ENCODE results near the gene FSCB. TPM values are rescaled to one million over a fixed set of nuclear protein-coding genes. Genes with fewer than 3 reads are reported as not detected.

FSCB gene, protein sequence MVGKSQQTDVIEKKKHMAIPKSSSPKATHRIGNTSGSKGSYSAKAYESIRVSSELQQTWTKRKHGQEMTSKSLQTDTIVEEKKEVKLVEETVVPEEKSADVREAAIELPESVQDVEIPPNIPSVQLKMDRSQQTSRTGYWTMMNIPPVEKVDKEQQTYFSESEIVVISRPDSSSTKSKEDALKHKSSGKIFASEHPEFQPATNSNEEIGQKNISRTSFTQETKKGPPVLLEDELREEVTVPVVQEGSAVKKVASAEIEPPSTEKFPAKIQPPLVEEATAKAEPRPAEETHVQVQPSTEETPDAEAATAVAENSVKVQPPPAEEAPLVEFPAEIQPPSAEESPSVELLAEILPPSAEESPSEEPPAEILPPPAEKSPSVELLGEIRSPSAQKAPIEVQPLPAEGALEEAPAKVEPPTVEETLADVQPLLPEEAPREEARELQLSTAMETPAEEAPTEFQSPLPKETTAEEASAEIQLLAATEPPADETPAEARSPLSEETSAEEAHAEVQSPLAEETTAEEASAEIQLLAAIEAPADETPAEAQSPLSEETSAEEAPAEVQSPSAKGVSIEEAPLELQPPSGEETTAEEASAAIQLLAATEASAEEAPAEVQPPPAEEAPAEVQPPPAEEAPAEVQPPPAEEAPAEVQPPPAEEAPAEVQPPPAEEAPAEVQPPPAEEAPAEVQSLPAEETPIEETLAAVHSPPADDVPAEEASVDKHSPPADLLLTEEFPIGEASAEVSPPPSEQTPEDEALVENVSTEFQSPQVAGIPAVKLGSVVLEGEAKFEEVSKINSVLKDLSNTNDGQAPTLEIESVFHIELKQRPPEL
- total RNA-seq (2022), result not detected in 2 replicates
- Bru-seq, nascent RNA, result not detected
- BruChase-seq, experiment 1, labeled RNA remaining after a 6-hour chase, result not detected
- BruChase-seq, experiment 2, labeled RNA remaining after a 2-hour chase, result not detected
- long read RNA-seq, result 0 reads

DNA sequence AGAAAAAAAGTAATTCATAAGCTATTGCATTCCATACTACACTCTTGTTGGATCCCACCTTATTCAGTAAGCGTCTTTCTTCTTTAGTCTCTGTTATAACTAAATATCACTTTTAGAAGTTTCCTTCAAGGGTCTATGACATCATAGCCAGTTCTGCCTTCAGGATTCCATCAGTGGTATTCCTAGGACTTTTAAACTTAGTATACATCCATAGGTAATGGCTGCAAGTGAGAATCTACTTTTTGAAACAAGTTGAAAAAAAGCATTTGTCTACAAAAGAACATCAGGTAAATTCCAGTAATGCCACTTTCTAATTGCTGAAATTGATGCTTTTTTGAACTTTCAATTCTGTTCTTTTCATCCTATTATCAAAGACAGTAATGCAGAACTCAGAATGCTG lies at the start of gene FSCB:
FSCB (minus strand) TSS at position 101 of the 400 bp plus-strand sequence. CDS start 296 bp downstream, outside the sequence.
- intact Hi-C loops (cut with micrococcal nuclease), result no loop called here
- H3K9me3 Mint-ChIP-seq (ENCODE audit: unreplicated experiment), result no peaks in the 10 kb centered on the region
- POLR2A ChIA-PET, result no interaction called here
- no peaks in the 10 kb centered on the region for H3K36me3 Mint-ChIP-seq (ENCODE audit: insufficient read depth, unreplicated experiment)
- no peak within 1 kb of the TSS for H3K4me3 Mint-ChIP-seq (ENCODE audit: unreplicated experiment)
- H3K27me3 Mint-ChIP-seq (ENCODE audit: insufficient read depth, unreplicated experiment), result no peaks in the 10 kb centered on the region
- CTCF ChIA-PET, result interaction anchor here (0.6 kb wide), 1 partner anchor 70 kb away, joined by 3 read pairs; no protein-coding TSS in a partner anchor
- H3K27ac Mint-ChIP-seq (ENCODE audit: low read depth, unreplicated experiment), result no peak within 1 kb of the TSS
- TF ChIP-seq, protein P1, sequence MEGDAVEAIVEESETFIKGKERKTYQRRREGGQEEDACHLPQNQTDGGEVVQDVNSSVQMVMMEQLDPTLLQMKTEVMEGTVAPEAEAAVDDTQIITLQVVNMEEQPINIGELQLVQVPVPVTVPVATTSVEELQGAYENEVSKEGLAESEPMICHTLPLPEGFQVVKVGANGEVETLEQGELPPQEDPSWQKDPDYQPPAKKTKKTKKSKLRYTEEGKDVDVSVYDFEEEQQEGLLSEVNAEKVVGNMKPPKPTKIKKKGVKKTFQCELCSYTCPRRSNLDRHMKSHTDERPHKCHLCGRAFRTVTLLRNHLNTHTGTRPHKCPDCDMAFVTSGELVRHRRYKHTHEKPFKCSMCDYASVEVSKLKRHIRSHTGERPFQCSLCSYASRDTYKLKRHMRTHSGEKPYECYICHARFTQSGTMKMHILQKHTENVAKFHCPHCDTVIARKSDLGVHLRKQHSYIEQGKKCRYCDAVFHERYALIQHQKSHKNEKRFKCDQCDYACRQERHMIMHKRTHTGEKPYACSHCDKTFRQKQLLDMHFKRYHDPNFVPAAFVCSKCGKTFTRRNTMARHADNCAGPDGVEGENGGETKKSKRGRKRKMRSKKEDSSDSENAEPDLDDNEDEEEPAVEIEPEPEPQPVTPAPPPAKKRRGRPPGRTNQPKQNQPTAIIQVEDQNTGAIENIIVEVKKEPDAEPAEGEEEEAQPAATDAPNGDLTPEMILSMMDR (IDR thresholded peaks at IDR 0.05; ENCODE audit: unreplicated experiment), result no peak
- no TSS peak for BruUV-seq (replicated peaks)
- H3K4me1 Mint-ChIP-seq (ENCODE audit: insufficient read depth, unreplicated experiment), result no peaks in the 10 kb centered on the region
- DNase-seq (ENCODE audit: unreplicated experiment), result no peak

DNA sequence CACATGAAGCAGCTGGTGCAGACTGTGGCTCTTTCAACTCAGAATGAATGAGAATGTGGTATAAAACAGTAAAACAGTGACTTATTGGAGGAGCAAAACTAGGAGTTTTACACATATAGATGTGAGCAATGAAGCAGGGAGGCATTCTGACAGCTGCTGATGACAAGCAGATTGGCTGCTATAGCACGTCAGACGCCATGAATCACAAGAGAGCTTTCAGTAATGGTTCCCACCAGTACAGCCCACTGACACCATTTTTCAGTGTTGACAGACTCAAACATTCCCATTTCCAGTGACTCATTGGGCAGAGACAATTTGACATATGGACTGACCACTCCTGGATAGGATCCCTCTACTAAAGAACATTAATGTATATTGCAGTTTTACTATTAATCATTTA lies 24.6 kb upstream of the FSCB start:
- CTCF ChIA-PET, result no interaction called here
- Mint-ChIP-seq H3K9me3 (ENCODE audit: unreplicated experiment) (peaks cover 7% of the 10 kb centered on the region), H3K4me1 (ENCODE audit: insufficient read depth, unreplicated experiment) (no peaks in the 10 kb centered on the region), H3K36me3 (ENCODE audit: insufficient read depth, unreplicated experiment) (no peaks in the 10 kb centered on the region), H3K27ac (ENCODE audit: low read depth, unreplicated experiment) (no peak overlapping the region), H3K4me3 (ENCODE audit: unreplicated experiment) (no peak overlapping the region), H3K27me3 (ENCODE audit: insufficient read depth, unreplicated experiment) (no peaks in the 10 kb centered on the region)
- intact Hi-C loops (cut with micrococcal nuclease), result no loop called here
- DNase-seq (ENCODE audit: unreplicated experiment), result no peak
- TF ChIP-seq, protein P1 (IDR thresholded peaks at IDR 0.05; ENCODE audit: unreplicated experiment), result no peak
- POLR2A ChIA-PET, result no interaction called here
- BruUV-seq (replicated peaks), result no TSS peak

DNA sequence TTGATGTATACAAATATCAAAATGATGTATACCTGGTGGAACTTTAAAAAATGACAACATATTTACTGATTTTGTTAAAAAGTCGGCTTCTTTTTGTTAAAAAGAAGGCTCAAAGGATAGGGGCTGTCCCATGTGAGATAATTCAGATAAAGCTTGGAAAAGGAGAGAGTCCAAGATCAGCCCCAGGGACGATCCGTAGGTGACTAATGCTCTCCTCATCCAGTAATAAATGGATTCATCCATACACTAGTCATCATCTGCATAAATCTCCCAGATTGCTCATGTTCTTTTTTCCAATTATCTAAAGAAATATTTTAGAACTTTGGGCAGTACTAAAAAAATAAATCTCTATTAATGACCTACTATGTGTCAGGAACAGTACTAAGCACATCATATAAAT lies 23.4 kb upstream of the FSCB start:
- TF ChIP-seq, protein P1 (IDR thresholded peaks at IDR 0.05; ENCODE audit: unreplicated experiment), result no peak
- no peak overlapping the region for H3K27ac Mint-ChIP-seq (ENCODE audit: low read depth, unreplicated experiment)
- peaks cover 7% of the 10 kb centered on the region for H3K9me3 Mint-ChIP-seq (ENCODE audit: unreplicated experiment)
- intact Hi-C loops (cut with micrococcal nuclease), result no loop called here
- H3K4me3 Mint-ChIP-seq (ENCODE audit: unreplicated experiment), result no peak overlapping the region
- ChIA-PET POLR2A (interaction anchor here (0.6 kb wide), 1 partner anchor 1103 kb away, joined by 3 read pairs; no protein-coding TSS in a partner anchor), CTCF (no interaction called here)
- H3K4me1 Mint-ChIP-seq (ENCODE audit: insufficient read depth, unreplicated experiment), result peaks cover 1% of the 10 kb centered on the region
- H3K27me3 Mint-ChIP-seq (ENCODE audit: insufficient read depth, unreplicated experiment), result no peaks in the 10 kb centered on the region
- H3K36me3 Mint-ChIP-seq (ENCODE audit: insufficient read depth, unreplicated experiment), result no peaks in the 10 kb centered on the region
- BruUV-seq (replicated peaks), result no TSS peak
- DNase-seq (ENCODE audit: unreplicated experiment), result no peak

DNA sequence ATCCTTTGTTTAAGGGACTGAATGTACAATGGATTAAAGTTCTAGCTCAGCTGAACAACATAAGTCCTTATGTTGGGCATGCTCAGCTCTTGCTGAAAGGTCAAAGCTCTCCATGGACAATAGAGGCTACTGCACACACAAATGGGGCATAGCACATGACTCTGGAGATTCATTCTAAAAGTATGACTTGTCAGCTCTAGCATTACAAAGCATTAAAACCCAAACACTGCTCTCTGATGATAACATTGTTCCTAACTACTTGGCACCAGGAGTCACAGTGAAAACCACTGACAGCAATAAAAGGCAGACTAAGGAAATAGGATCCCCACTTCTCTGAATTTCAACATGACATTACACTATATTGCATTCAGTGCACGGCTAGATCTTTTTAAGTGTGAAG lies 21.9 kb upstream of the FSCB start:
- Mint-ChIP-seq H3K36me3 (ENCODE audit: insufficient read depth, unreplicated experiment) (no peaks in the 10 kb centered on the region), H3K4me1 (ENCODE audit: insufficient read depth, unreplicated experiment) (peaks cover 5% of the 10 kb centered on the region), H3K9me3 (ENCODE audit: unreplicated experiment) (peaks cover 7% of the 10 kb centered on the region), H3K4me3 (ENCODE audit: unreplicated experiment) (no peak overlapping the region), H3K27me3 (ENCODE audit: insufficient read depth, unreplicated experiment) (no peaks in the 10 kb centered on the region), H3K27ac (ENCODE audit: low read depth, unreplicated experiment) (no peak overlapping the region)
- DNase-seq (ENCODE audit: unreplicated experiment), result no peak
- intact Hi-C loops (cut with micrococcal nuclease), result no loop called here
- ChIA-PET POLR2A (no interaction called here), CTCF (no interaction called here)
- TF ChIP-seq, protein P1 (IDR thresholded peaks at IDR 0.05; ENCODE audit: unreplicated experiment), result no peak
- no TSS peak for BruUV-seq (replicated peaks)
